IMR-90 (cell line): Measurements from ENCODE around the gene NUFIP2. TPM values are rescaled to one million over a fixed set of nuclear protein-coding genes. Genes with fewer than 3 reads are reported as not detected.
A peak's percentile ranks its signal among the peaks of the same experiment; 100 is the strongest.

ENCODE experiments used
- ATAC-seq: fragments of 200-7000 bp; cut with Tn5 transposase; 2 replicates; pipeline ENCODE4 v1.9.1; 2020; ENCODE audit warnings: low read depth, mild to moderate bottlenecking, moderate library complexity
- BruUV-seq: library from RNA; stranded (reverse); fragments of 400-500 nt; replicated peaks from 2 replicates; lab custom pipeline; 2021; lab: Mats Ljungman, UMichigan
- CTCF ChIA-PET: fragments of 300-600 bp; formaldehyde crosslinking; extraction: SDS; loops from one replicate; lab custom pipeline; 2021; ENCODE audit warnings: antibody characterized with exemption; lab: Yijun Ruan, JAX
- POLR2A ChIA-PET: fragments of 300-600 bp; sonication (Branson Sonifier 250); formaldehyde crosslinking; loops from one replicate; lab custom pipeline; 2022; ENCODE audit warnings: antibody characterized with exemption; ENCODE audit not compliant: unreplicated experiment; lab: Charles Lee
- DNase-seq: peaks from one replicate; pipeline ENCODE4 v3.0.0; 2013
- H2AFZ ChIP-seq: replicated peaks from 2 replicates; pipeline ENCODE3; 2013; ENCODE audit warnings: low read length, mild to moderate bottlenecking; ENCODE audit not compliant: poor library complexity
- H2AK5ac ChIP-seq: 2 replicates; pipeline ENCODE4 v1.6.1; 2013; ENCODE audit warnings: low read depth, low read length, inconsistent platforms
- H2AK9ac ChIP-seq: replicated peaks from 2 replicates; pipeline ENCODE3; 2013; ENCODE audit warnings: mild to moderate bottlenecking, low read depth, low read length, moderate library complexity; ENCODE audit not compliant: poor library complexity
- H2BK120ac ChIP-seq: 2 replicates; pipeline ENCODE4 v1.6.1; 2013; ENCODE audit warnings: low read depth, low read length, inconsistent platforms
- H2BK15ac ChIP-seq: 3 replicates; pipeline ENCODE4 v1.6.1; 2013; ENCODE audit warnings: low read depth, low read length, inconsistent platforms
- H2BK20ac ChIP-seq: 2 replicates; pipeline ENCODE4 v1.6.1; 2013; ENCODE audit warnings: low read depth, mild to moderate bottlenecking, inconsistent platforms, low read length, moderate library complexity
- H2BK5ac ChIP-seq: 2 replicates; pipeline ENCODE4 v1.6.1; 2013; ENCODE audit warnings: mild to moderate bottlenecking, low read depth, low read length, inconsistent platforms; ENCODE audit not compliant: poor library complexity, severe bottlenecking
- H3K14ac ChIP-seq: replicated peaks from 2 replicates; pipeline ENCODE4 v1.6.1; 2013; ENCODE audit warnings: low read depth, low read length, inconsistent platforms
- H3K18ac ChIP-seq: 2 replicates; pipeline ENCODE4 v1.6.1; 2013; ENCODE audit warnings: low read depth, low read length, control low read depth
- H3K23ac ChIP-seq: 2 replicates; pipeline ENCODE4 v1.6.1; 2013; ENCODE audit warnings: low read depth, low read length, inconsistent platforms
- H3K27ac ChIP-seq: 2 replicates; pipeline ENCODE4 v1.5.1; 2013; ENCODE audit warnings: mild to moderate bottlenecking, control low read depth, low read length; ENCODE audit not compliant: insufficient read depth
- H3K27me3 ChIP-seq: 2 replicates; pipeline ENCODE4 v1.6.1; 2013; ENCODE audit warnings: low read length; ENCODE audit not compliant: control insufficient read depth, insufficient read depth
- H3K36me3 ChIP-seq: 2 replicates; pipeline ENCODE4 v1.6.1; 2013; ENCODE audit warnings: low read length, mixed read lengths; ENCODE audit not compliant: control insufficient read depth, insufficient read depth
- H3K4ac ChIP-seq: 2 replicates; pipeline ENCODE4 v1.6.1; 2013; ENCODE audit warnings: low read depth, low read length, inconsistent platforms
- H3K4me1 ChIP-seq: 2 replicates; pipeline ENCODE4 v1.6.1; 2013; ENCODE audit warnings: low read length, mixed read lengths; ENCODE audit not compliant: control insufficient read depth, insufficient read depth
- H3K4me2 ChIP-seq: 2 replicates; pipeline ENCODE4 v1.6.1; 2013; ENCODE audit warnings: low read depth, mild to moderate bottlenecking, control low read depth, low read length, moderate library complexity
- H3K4me3 ChIP-seq: 2 replicates; pipeline ENCODE4 v1.5.1; 2013; ENCODE audit warnings: low read depth, mild to moderate bottlenecking, control low read depth, low read length, moderate library complexity; ENCODE audit not compliant: insufficient read depth
- H3K56ac ChIP-seq: 2 replicates; pipeline ENCODE4 v1.6.1; 2013; ENCODE audit warnings: low read length, inconsistent platforms; ENCODE audit not compliant: insufficient read depth; ENCODE audit errors: extremely low read depth
- H3K79me1 ChIP-seq, 2 experiments: 2 replicates each; pipeline ENCODE4 v1.6.1; 2013; ENCODE audit warnings: low read length in 2 of 2, inconsistent platforms in 1 of 2, low read depth in 1 of 2
- H3K9ac ChIP-seq: 2 replicates; pipeline ENCODE4 v1.6.1; 2013; ENCODE audit warnings: low read depth, low read length, control low read depth
- H3K9me1 ChIP-seq: 2 replicates; pipeline ENCODE4 v1.6.1; 2013; ENCODE audit warnings: low read length, inconsistent platforms; ENCODE audit not compliant: insufficient read depth
- H3K9me3 ChIP-seq: 2 replicates; pipeline ENCODE4 v1.6.1; 2013; ENCODE audit warnings: low read length; ENCODE audit not compliant: control insufficient read depth, insufficient read depth
- H4K20me1 ChIP-seq: 2 replicates; pipeline ENCODE4 v1.6.1; 2013; ENCODE audit warnings: low read length, inconsistent platforms; ENCODE audit not compliant: insufficient read depth
- H4K5ac ChIP-seq: 2 replicates; pipeline ENCODE4 v1.6.1; 2013; ENCODE audit warnings: mild to moderate bottlenecking, low read depth, low read length, control low read depth
- H4K8ac ChIP-seq, 2 experiments: 2 replicates each; pipeline ENCODE4 v1.6.1; 2013; ENCODE audit warnings: low read depth in 2 of 2, low read length in 2 of 2, control low read depth in 1 of 2, inconsistent platforms in 1 of 2
- H4K91ac ChIP-seq: 2 replicates; pipeline ENCODE4 v1.6.1; 2013; ENCODE audit warnings: low read depth, low read length, inconsistent platforms; ENCODE audit not compliant: insufficient read depth
- BHLHE40 ChIP-seq: fragments of 150-350 bp; IDR thresholded peaks from 2 replicates; pipeline ENCODE4 v1.6.1; 2016; ENCODE audit warnings: mild to moderate bottlenecking, low read depth, low read length
- CHD1 ChIP-seq: IDR thresholded peaks from 2 replicates; pipeline ENCODE4 v1.6.1; 2012; ENCODE audit warnings: low read depth, low read length, improper control_type of control experiment
- ELK1 ChIP-seq: fragments of 150-350 bp; IDR thresholded peaks from 2 replicates; pipeline ENCODE4 v1.6.1; 2016; ENCODE audit warnings: low read depth, mild to moderate bottlenecking, low read length, moderate library complexity, borderline replicate concordance
- FOS ChIP-seq: fragments of 150-350 bp; IDR thresholded peaks from 2 replicates; pipeline ENCODE4 v1.6.1; 2016; ENCODE audit warnings: low read depth, low read length
- MAFK ChIP-seq: IDR thresholded peaks from 2 replicates; pipeline ENCODE4 v1.6.1; 2012; ENCODE audit warnings: low read depth, low read length, improper control_type of control experiment
- MAZ ChIP-seq: IDR thresholded peaks from 2 replicates; pipeline ENCODE4 v1.6.1; 2012; ENCODE audit warnings: low read depth, mild to moderate bottlenecking, low read length, improper control_type of control experiment, moderate library complexity, borderline replicate concordance
- MXI1 ChIP-seq: IDR thresholded peaks from 2 replicates; pipeline ENCODE4 v1.6.1; 2012; ENCODE audit warnings: low read depth, mild to moderate bottlenecking, low read length, moderate library complexity, borderline replicate concordance
- POLR2A ChIP-seq: IDR thresholded peaks from 2 replicates; pipeline ENCODE4 v1.6.1; 2012; ENCODE audit warnings: mild to moderate bottlenecking, low read depth, low read length
- USF2 ChIP-seq: fragments of 150-350 bp; IDR thresholded peaks from 2 replicates; pipeline ENCODE4 v1.6.1; 2017; ENCODE audit warnings: mild to moderate bottlenecking, antibody characterized with exemption, low read length, low read depth
- WGBS, 2 experiments: methylation state at CpG; one replicate each; pipeline versions ENCODE4 v1.1.5 to v1.1.7; 2013; ENCODE audit warnings: missing lambda C conversion rate in 2 of 2; ENCODE audit not compliant: insufficient read length in 1 of 2; ENCODE audit errors: extremely low coverage in 2 of 2; 5-methylcytosine and 5-hydroxymethylcytosine counted together
- dilution Hi-C: fragments of 300-500 bp; cut with HindIII; formaldehyde crosslinking; loops from one replicate; pipeline ENCODE4 v1.14.3; 2018; ENCODE audit warnings: low sequenced_read_pairs; ENCODE audit not compliant: unreplicated experiment
- in situ Hi-C: fragments of 300-500 bp; cut with MboI; formaldehyde crosslinking; loops from 3 replicates; pipeline ENCODE4 v1.14.3; 2019; ENCODE audit warnings: low sequenced_read_pairs, inconsistent platforms, mixed read lengths
- intact Hi-C: fragments of 100-400 bp; cut with micrococcal nuclease; formaldehyde crosslinking; loops from 2 replicates; pipeline ENCODE4 v1.10.0; 2022
- polyA plus RNA-seq, 3 experiments: library from polyadenylated mRNA; depleted of rRNA; stranded (reverse); fragments of >200 nt; gene quantifications; 2 replicates each; pipeline ENCODE4 v1.2.3, GENCODE V29; 2012; ENCODE audit warnings: low replicate concordance in 1 of 3
- total RNA-seq: library from RNA; depleted of rRNA; stranded (reverse); fragments of >200 nt; gene quantifications from 2 replicates; pipeline ENCODE4 v1.2.3, GENCODE V29; 2012

The NUFIP2 gene
- total and polyA plus RNA-seq, 2 of the 4 experiments (the other 2 are of a cell fraction), result 8.9 to 25.6 TPM

- no peak for TF ChIP-seq MAFK
- no peak for TF ChIP-seq CHD1
- no peak for TF ChIP-seq ELK1
These were observed 40.9 kb downstream of the NUFIP2 start (continued) for GRCh38 chr17:29253037-29253436.

GRCh38 chr17:29252101-29252791 is 41.7 kb downstream of the NUFIP2 start:
- Histone ChIP-seq H2BK5ac (peak overlapping the region; percentile 92), H3K79me1 (peaks cover 0 to 50% of the 10 kb centered on the region in 2 experiments), H3K14ac (peak overlapping the region; percentile 49; the same call in 1 of the 2 replicates), H2AK9ac (no peak overlapping the region), H3K4ac (peak overlapping the region; percentile 74), H3K27ac (peak overlapping the region; percentile 25; the same call in 1 of the 2 replicates), H2AFZ (no peak overlapping the region), H4K5ac (no peak overlapping the region; the same call in 1 of the 2 replicates), H3K36me3 (no peaks in the 10 kb centered on the region), H3K56ac (no peak overlapping the region), H2BK20ac (peak overlapping the region; percentile 19; the same call in 1 of the 2 replicates), H3K4me2 (no peak overlapping the region), H2BK120ac (peak overlapping the region; percentile 53), H3K9me1 (peaks cover 18% of the 10 kb centered on the region), H4K8ac (peak overlapping the region; percentile 61 to 80; a peak in 2 of 4 replicates), H3K9ac (no peak overlapping the region), H3K9me3 (no peaks in the 10 kb centered on the region), H3K4me1 (peaks cover 21% of the 10 kb centered on the region), H4K91ac (peak overlapping the region; percentile 43), H3K4me3 (no peak overlapping the region), H3K18ac (peak overlapping the region; percentile 5; the same call in 1 of the 2 replicates), H4K20me1 (peaks cover 3% of the 10 kb centered on the region; the same call in 1 of the 2 replicates), H3K27me3 (no peaks in the 10 kb centered on the region), H2AK5ac (peak overlapping the region; percentile 57), H2BK15ac (peak overlapping the region; percentile 83; the same call in 2 of the 3 replicates), H3K23ac (peak overlapping the region; percentile 22; the same call in 1 of the 2 replicates)
- no TSS peak for BruUV-seq
- in situ Hi-C loops (no loop called here), intact Hi-C loops (no loop called here), dilution Hi-C loops (no loop called here)
- DNase-seq (peak; percentile 50), ATAC-seq (no peak)
- POLR2A ChIA-PET, result no interaction called here
- no CpG with 5 or more reads among the region's 7 CpGs for WGBS, 2 experiments
- CTCF ChIA-PET, result interaction anchor here (1.0 to 1.3 kb wide), 2 partner anchors 14 to 103 kb away, joined by 3 read pairs; no protein-coding TSS in a partner anchor
- no peak for TF ChIP-seq BHLHE40
- no peak for TF ChIP-seq USF2
- TF ChIP-seq FOS, result no peak
- TF ChIP-seq POLR2A, result no peak
- no peak for TF ChIP-seq ELK1
- TF ChIP-seq MAZ, result no peak
- no peak for TF ChIP-seq MXI1
